GM12865 (cell line): ENCODE measurements around the gene UBA1.

ENCODE experiments used
- DNase-seq: peaks from one replicate; pipeline ENCODE4 v3.0.0; 2010; ENCODE audit warnings: low read depth
- H3K4me3 ChIP-seq: 2 replicates; pipeline ENCODE4 v1.5.1; 2011; ENCODE audit warnings: mild to moderate bottlenecking, low read depth, low read length, control low read depth
- CTCF ChIP-seq: IDR thresholded peaks from 2 replicates; pipeline ENCODE4 v1.5.1; 2011; ENCODE audit warnings: low read length, control low read depth, low read depth, inconsistent platforms; ENCODE audit not compliant: insufficient read depth; ENCODE audit errors: missing control alignments

UBA1 gene

GRCh38 chrX:47181301-47181700 is 12.3 kb upstream of the UBA1 start:
- DNase-seq: no peak
- no peak overlapping the region for H3K4me3 ChIP-seq
- TF ChIP-seq CTCF: no peak

- H3K4me3 ChIP-seq: no peak overlapping the region
- TF ChIP-seq CTCF: no peak
- no peak for DNase-seq
These were observed 11.4 kb upstream of the UBA1 start for GRCh38 chrX:47182106-47182700.

GRCh38 chrX:47184486-47184885 is 9.1 kb upstream of the UBA1 start:
- no peak for TF ChIP-seq CTCF
- H3K4me3 ChIP-seq: no peak overlapping the region
- DNase-seq: no peak

GRCh38 chrX:47185241-47185640 is 8.4 kb upstream of the UBA1 start:
- no peak overlapping the region for H3K4me3 ChIP-seq
- no peak for TF ChIP-seq CTCF
- DNase-seq: no peak

GRCh38 chrX:47186096-47186740 is 7.4 kb upstream of the UBA1 start:
- TF ChIP-seq CTCF: no peak
- no peak for DNase-seq
- H3K4me3 ChIP-seq: no peak overlapping the region

GRCh38 chrX:47187106-47187677 is 6.4 kb upstream of the UBA1 start:
- no peak for DNase-seq
- no peak overlapping the region for H3K4me3 ChIP-seq
- TF ChIP-seq CTCF: no peak
